Globus pallidus (tissue), 1 donor: ENCODE measurements around the gene VEGFA.
"Not testable (repeated sequence)": the region's sequence is repeated elsewhere in the genome, so short reads cannot be mapped to it uniquely, and the experiment has no call there.

Source experiments
- DNase-seq: peaks from one replicate; pipeline ENCODE4 v3.0.0-alpha.2; 2015; ENCODE audit warnings: low spot score

Gene VEGFA

GRCh38 chr6:43803055-43803782 lies 33.2 kb downstream of the VEGFA start:
- no peak for DNase-seq

GRCh38 chr6:43803783-43804549 lies 34.0 kb downstream of the VEGFA start:
- no peak for DNase-seq

- DNase-seq = no peak
Measured at GRCh38 chr6:43804550-43805223, 34.7 kb downstream of the VEGFA start.

- no peak for DNase-seq
Measured at GRCh38 chr6:43805699-43806042, 35.7 kb downstream of the VEGFA start.

- DNase-seq = no peak
Measured at GRCh38 chr6:43806043-43806757, 36.2 kb downstream of the VEGFA start.

- no peak for DNase-seq
Measured at GRCh38 chr6:43806758-43807227, 36.8 kb downstream of the VEGFA start.

GRCh38 chr6:43807228-43808061 lies 37.4 kb downstream of the VEGFA start:
- no peak for DNase-seq

- no peak for DNase-seq
Measured at GRCh38 chr6:43808412-43808811, 38.4 kb downstream of the VEGFA start.

- DNase-seq = no peak
Measured at GRCh38 chr6:43809417-43810305, 39.6 kb downstream of the VEGFA start.

- no peak for DNase-seq
Measured at GRCh38 chr6:43810965-43811732, 41.1 kb downstream of the VEGFA start.

- no peak for DNase-seq
Measured at GRCh38 chr6:43811733-43812099, 41.7 kb downstream of the VEGFA start.

GRCh38 chr6:43812850-43813578 lies 43.0 kb downstream of the VEGFA start:
- DNase-seq = no peak

- no peak for DNase-seq
Measured at GRCh38 chr6:43814111-43814510, 44.1 kb downstream of the VEGFA start.

GRCh38 chr6:43814865-43815264 lies 44.9 kb downstream of the VEGFA start:
- no peak for DNase-seq

GRCh38 chr6:43817192-43817591 lies 47.2 kb downstream of the VEGFA start:
- DNase-seq = no peak

- DNase-seq = not testable (repeated sequence)
Measured at GRCh38 chr6:43818973-43819372, 49.0 kb downstream of the VEGFA start.

GRCh38 chr6:43819958-43820357 lies 49.9 kb downstream of the VEGFA start:
- DNase-seq = no peak

GRCh38 chr6:43820486-43820885 lies 50.5 kb downstream of the VEGFA start:
- DNase-seq = no peak
